Endodermal cell (in vitro differentiated cells): ENCODE measurements around the gene PLEKHA6. TPM values are rescaled to one million over a fixed set of nuclear protein-coding genes. Genes with fewer than 3 reads are reported as not detected.

ENCODE experiments used
- DNase-seq: peaks from one replicate; pipeline ENCODE4 v3.0.0-alpha.2; 2017
- H3K27ac ChIP-seq: 2 replicates; pipeline ENCODE4 v1.5.1; 2013; ENCODE audit warnings: mild to moderate bottlenecking, low read depth, low read length, moderate library complexity
- H3K27me3 ChIP-seq: 2 replicates; pipeline ENCODE4 v1.6.1; 2013; ENCODE audit warnings: mild to moderate bottlenecking, low read length, moderate library complexity; ENCODE audit not compliant: insufficient read depth, control insufficient read depth, poor library complexity, severe bottlenecking
- H3K36me3 ChIP-seq: 2 replicates; pipeline ENCODE4 v1.7.0; 2013; ENCODE audit warnings: mild to moderate bottlenecking, low read length, moderate library complexity; ENCODE audit not compliant: control insufficient read depth, insufficient read depth
- H3K4me1 ChIP-seq: one replicate; pipeline ENCODE4 v1.7.0; 2013; ENCODE audit warnings: low read length; ENCODE audit not compliant: control insufficient read depth, insufficient read depth
- H3K4me3 ChIP-seq: 2 replicates; pipeline ENCODE4 v1.5.1; 2013; ENCODE audit warnings: mild to moderate bottlenecking, low read length, moderate library complexity
- H3K9ac ChIP-seq: 2 replicates; pipeline ENCODE4 v1.6.1; 2013; ENCODE audit warnings: mild to moderate bottlenecking, low read length, moderate library complexity; ENCODE audit not compliant: poor library complexity, severe bottlenecking; ENCODE audit errors: extremely low read depth
- H3K9me3 ChIP-seq: 2 replicates; pipeline ENCODE4 v1.6.1; 2013; ENCODE audit warnings: mild to moderate bottlenecking, low read length, moderate library complexity; ENCODE audit not compliant: control insufficient read depth
- H3K27ac Mint-ChIP-seq: 2 replicates; pipeline ENCODE4 v1.8.0; 2020; ENCODE audit warnings: mixed read lengths
- H3K27me3 Mint-ChIP-seq: 2 replicates; pipeline ENCODE4 v1.8.0; 2021; ENCODE audit warnings: mild to moderate bottlenecking, mixed read lengths; ENCODE audit not compliant: insufficient read depth
- H3K36me3 Mint-ChIP-seq: 2 replicates; pipeline ENCODE4 v1.8.0; 2020; ENCODE audit warnings: low read depth, mixed read lengths
- H3K4me1 Mint-ChIP-seq: 2 replicates; pipeline ENCODE4 v1.8.0; 2020; ENCODE audit warnings: mixed read lengths
- H3K4me3 Mint-ChIP-seq: 2 replicates; pipeline ENCODE4 v1.8.0; 2020; ENCODE audit warnings: mild to moderate bottlenecking, moderate library complexity, mixed read lengths
- H3K9me3 Mint-ChIP-seq: 2 replicates; pipeline ENCODE4 v1.8.0; 2020; ENCODE audit warnings: mild to moderate bottlenecking, mixed read lengths
- CTCF ChIP-seq: fragments of 200-600 bp; sonication (generic); conservative IDR thresholded peaks from 2 replicates; pipeline ENCODE4 v1.5.0; 2021; ENCODE audit warnings: antibody characterized with exemption, mild to moderate bottlenecking
- WGBS, 2 experiments: methylation state at CpG; one replicate each; pipeline versions ENCODE4 v1.1.5 to v1.1.7; 2013; ENCODE audit warnings: missing lambda C conversion rate in 2 of 2, mixed read lengths in 1 of 2; ENCODE audit not compliant: insufficient coverage in 1 of 2, insufficient read length in 1 of 2; 5-methylcytosine and 5-hydroxymethylcytosine counted together
- total RNA-seq, 2 donors: library from RNA; stranded (reverse); fragmentation: NEBNext Ultra II Directional in 1 of 2; extraction: Animal tissue kit (Norgen Biotek cat#: 25700) in 1 of 2; gene quantifications; 2 replicates in 1 of 2; 3 replicates in 1 of 2; pipeline ENCODE4 v1.2.1, GENCODE V29; 2021

The PLEKHA6 gene
- total RNA-seq, 2 donors from 2014 or later: 37.0 to 43.3 TPM

DNA sequence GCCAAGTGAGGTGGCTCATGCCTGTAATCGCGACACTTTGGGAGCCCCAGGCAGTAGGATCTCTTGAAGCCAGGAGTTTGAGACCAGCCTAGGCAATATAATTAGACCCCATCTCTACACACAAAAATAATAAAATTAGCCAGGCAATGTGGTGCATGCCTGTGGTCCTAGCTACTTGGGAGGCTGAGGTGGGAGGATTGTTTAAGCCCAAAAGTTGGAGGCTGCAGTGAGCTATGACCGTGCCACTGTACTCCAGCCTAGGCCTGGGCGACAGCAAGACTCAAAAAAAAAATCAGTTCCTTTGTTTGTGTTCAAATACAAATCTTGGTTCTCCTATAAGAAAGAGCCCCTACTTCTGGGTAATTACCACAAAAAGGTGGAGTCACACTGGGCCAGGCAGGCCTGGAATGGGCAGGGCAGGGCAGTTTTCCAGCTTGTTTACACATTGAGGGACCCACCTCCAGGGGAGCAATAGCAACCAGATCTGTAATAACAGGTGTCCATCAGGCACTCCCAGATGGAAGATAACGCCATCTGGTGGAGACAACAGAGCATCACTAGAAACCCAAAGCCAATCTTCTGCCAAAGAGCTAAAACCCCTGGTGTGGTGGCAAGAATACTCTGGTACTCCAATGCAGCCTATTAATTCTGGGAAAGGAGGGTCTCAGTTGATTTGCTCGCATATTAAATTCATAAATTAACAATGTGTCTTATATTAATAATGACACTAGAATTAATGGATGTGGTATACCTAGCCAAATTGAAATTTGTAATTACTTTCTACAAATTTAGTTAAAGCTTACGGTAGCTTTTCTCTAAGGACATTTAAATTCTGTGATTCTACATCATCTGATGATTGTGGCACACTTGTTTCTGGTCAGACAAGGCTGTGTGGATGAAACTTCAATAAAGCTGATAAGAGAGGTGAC is 38.7 kb upstream of the PLEKHA6 start:
- H3K27me3 ChIP-seq: no peaks in the 10 kb centered on the region
- H3K4me3 ChIP-seq: no peak overlapping the region
- H3K4me1 Mint-ChIP-seq: no peaks in the 10 kb centered on the region
- H3K27me3 Mint-ChIP-seq: no peaks in the 10 kb centered on the region
- no peak overlapping the region for H3K9ac ChIP-seq
- TF ChIP-seq CTCF: peak; percentile 95
- no peak overlapping the region for H3K4me3 Mint-ChIP-seq
- H3K27ac ChIP-seq: no peak overlapping the region
- H3K4me1 ChIP-seq: no peaks in the 10 kb centered on the region
- 78% methylated on average over 6 of the region's 7 CpGs; no CpG with 5 or more reads in 1 of the 2 experiments for WGBS, 2 experiments
- no peak overlapping the region for H3K27ac Mint-ChIP-seq
- H3K36me3 Mint-ChIP-seq: peaks cover 22% of the 10 kb centered on the region
- H3K9me3 ChIP-seq: peaks cover 4% of the 10 kb centered on the region
- peaks cover 3% of the 10 kb centered on the region for H3K9me3 Mint-ChIP-seq
- H3K36me3 ChIP-seq: peaks cover 49% of the 10 kb centered on the region
- DNase-seq: peak; percentile 94

DNA sequence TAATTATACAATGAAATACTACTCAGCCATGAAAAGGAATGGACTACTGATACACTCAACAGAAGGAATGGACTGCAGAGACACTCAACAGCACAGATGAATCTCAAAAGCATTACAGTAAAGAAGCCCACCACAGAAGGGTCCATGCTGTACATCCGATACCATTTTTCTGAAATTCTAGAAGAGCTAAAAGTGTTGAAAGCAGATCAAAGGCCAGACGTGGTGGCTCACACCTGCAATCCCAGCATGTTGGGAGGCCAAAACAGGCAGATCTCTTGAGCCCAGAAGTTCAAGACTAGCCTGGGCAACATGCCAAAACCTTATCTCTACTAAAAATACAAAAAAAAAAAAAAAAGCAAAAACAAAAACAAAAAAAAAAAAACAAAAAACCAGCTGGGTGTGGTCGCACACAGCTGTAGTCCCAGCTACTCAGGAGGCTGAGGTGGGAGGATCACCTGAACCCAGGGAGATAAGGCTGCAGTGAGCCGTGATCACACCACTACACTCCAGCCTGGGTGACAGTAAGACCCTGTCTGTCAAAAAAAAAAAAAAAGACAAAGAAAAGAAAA is 36.4 kb upstream of the PLEKHA6 start:
- H3K36me3 Mint-ChIP-seq: peaks cover 22% of the 10 kb centered on the region
- DNase-seq: peak; percentile 10
- no peak overlapping the region for H3K4me3 ChIP-seq
- peaks cover 7% of the 10 kb centered on the region for H3K27me3 Mint-ChIP-seq
- H3K27ac Mint-ChIP-seq: no peak overlapping the region
- no peak overlapping the region for H3K9ac ChIP-seq
- H3K9me3 Mint-ChIP-seq: peaks cover 3% of the 10 kb centered on the region
- peaks cover 30% of the 10 kb centered on the region for H3K36me3 ChIP-seq
- H3K9me3 ChIP-seq: peaks cover 4% of the 10 kb centered on the region
- H3K4me1 Mint-ChIP-seq: no peaks in the 10 kb centered on the region
- TF ChIP-seq CTCF: no peak
- 93 to 94% methylated on average over 2 to 4 of the region's 4 CpGs for WGBS, 2 experiments
- H3K27me3 ChIP-seq: no peaks in the 10 kb centered on the region
- no peak overlapping the region for H3K27ac ChIP-seq
- H3K4me3 Mint-ChIP-seq: no peak overlapping the region
- no peaks in the 10 kb centered on the region for H3K4me1 ChIP-seq

DNA sequence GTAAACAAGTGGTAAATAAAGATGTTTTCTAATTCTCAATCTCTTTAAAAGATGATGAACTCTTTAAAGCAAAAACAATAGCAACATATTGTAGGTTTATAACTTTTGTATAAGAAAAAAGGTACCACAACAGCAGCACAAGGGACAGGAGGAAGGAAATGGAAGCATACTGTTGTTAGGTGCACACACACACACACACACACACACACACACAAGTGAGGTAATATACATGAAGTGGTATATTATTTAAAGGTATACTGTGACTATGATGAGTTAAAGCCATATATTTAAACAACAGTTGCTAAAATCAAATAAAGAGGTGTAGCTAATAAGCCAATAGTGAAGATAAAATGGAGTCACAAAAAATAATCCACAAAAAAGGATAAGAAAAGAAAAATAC is 31.9 kb upstream of the PLEKHA6 start:
- Mint-ChIP-seq H3K27ac (no peak overlapping the region), H3K27me3 (peaks cover 15% of the 10 kb centered on the region), H3K4me3 (no peak overlapping the region), H3K36me3 (peaks cover 3% of the 10 kb centered on the region), H3K9me3 (peaks cover 3% of the 10 kb centered on the region), H3K4me1 (no peaks in the 10 kb centered on the region)
- H3K36me3 ChIP-seq: no peaks in the 10 kb centered on the region
- H3K4me1 ChIP-seq: no peaks in the 10 kb centered on the region
- peaks cover 2% of the 10 kb centered on the region for H3K27me3 ChIP-seq
- no peak overlapping the region for H3K4me3 ChIP-seq
- TF ChIP-seq CTCF: no peak
- H3K9me3 ChIP-seq: peaks cover 4% of the 10 kb centered on the region
- DNase-seq: no peak
- H3K27ac ChIP-seq: no peak overlapping the region
- H3K9ac ChIP-seq: no peak overlapping the region
